Stomach (tissue), 9 donors: ENCODE measurements around the gene POLE. TPM values are rescaled to one million over a fixed set of nuclear protein-coding genes. Genes with fewer than 3 reads are reported as not detected.

Source experiments
- DNase-seq, 2 donors: peaks; one replicate each; pipeline versions ENCODE4 v3.0.0 to v3.0.0-alpha.2; 2013 to 2019
- H3K27ac ChIP-seq, 5 donors: fragments of 200-600 bp in 4 of 5; sonication (generic) in 4 of 5; one replicate each; pipeline ENCODE4 v1.5.1; 2013 to 2019; ENCODE audit warnings: mild to moderate bottlenecking in 1 of 5, moderate library complexity in 1 of 5
- H3K27me3 ChIP-seq, 3 donors: fragments of 200-600 bp; sonication (generic); one replicate each; pipeline ENCODE4 v1.5.1; 2017 to 2019; ENCODE audit warnings: mixed run types in 1 of 3
- H3K36me3 ChIP-seq, 4 donors: fragments of 200-600 bp; sonication (generic); 1 replicate in 3 of 4; 2 replicates in 1 of 4; pipeline ENCODE4 v1.5.1; 2016 to 2019
- H3K4me1 ChIP-seq, 4 donors: fragments of 200-600 bp; sonication (generic); one replicate each; pipeline ENCODE4 v1.5.1; 2016 to 2019
- H3K4me3 ChIP-seq, 4 donors: fragments of 200-600 bp; sonication (generic) in 3 of 4; one replicate each; pipeline ENCODE4 v1.5.1; 2016 to 2019; ENCODE audit warnings: mild to moderate bottlenecking in 1 of 4
- H3K9me3 ChIP-seq, 4 donors: fragments of 200-600 bp; sonication (generic); one replicate each; pipeline ENCODE4 v1.5.1; 2016 to 2019
- EP300 ChIP-seq: sonication (generic); formaldehyde crosslinking; IDR thresholded peaks from one replicate; pipeline ENCODE4 v1.6.1; 2017; ENCODE audit warnings: antibody characterized with exemption
- POLR2A ChIP-seq, 4 donors: fragments of 450-650 bp; IDR thresholded peaks; one replicate each; pipeline ENCODE4 v1.6.1; 2016; ENCODE audit warnings: antibody characterized with exemption in 4 of 4, control low read depth in 2 of 4, mild to moderate bottlenecking in 1 of 4, moderate library complexity in 1 of 4
- POLR2AphosphoS5 ChIP-seq, 3 donors: sonication (generic); formaldehyde crosslinking; IDR thresholded peaks; one replicate each; pipeline ENCODE4 v1.6.1; 2016; ENCODE audit warnings: antibody characterized with exemption in 3 of 3
- WGBS, 5 donors: extraction: QIAGEN DNeasy Blood & Tissue Kit in 3 of 5; methylation state at CpG; one replicate each; pipeline versions ENCODE4 v1.1.5 to v1.1.7; 2013 to 2018; 5-methylcytosine and 5-hydroxymethylcytosine counted together
- intact Hi-C: fragments of 100-400 bp; cut with DNase I; formaldehyde crosslinking; loops from one replicate; pipeline ENCODE4 v1.15.1; 2023; ENCODE audit warnings: low total_unique reads
- polyA plus RNA-seq, 3 donors: library from polyadenylated mRNA; stranded (reverse); fragments of 200-250 nt; gene quantifications; one replicate each; pipeline ENCODE4 v1.2.3, GENCODE V29; 2013
- total RNA-seq, 5 donors: library from RNA; depleted of rRNA; stranded (reverse); fragments of >200 nt; gene quantifications; one replicate each; pipeline versions ENCODE4 v1.1.0 to v1.2.3, GENCODE V29; 2014 to 2016
- TF ChIP-seq, protein P1 (sequence below), 7 experiments: fragments of 450-650 bp in 4 of 7; fragments of 200-600 bp in 3 of 7; sonication (generic) in 3 of 7; IDR thresholded peaks; one replicate each; pipeline ENCODE4 v1.5.1; 2016 to 2019; ENCODE audit warnings: antibody characterized with exemption in 7 of 7, control low read depth in 2 of 7, mild to moderate bottlenecking in 1 of 7
- donor health status: healthy with polysubstance abuse.
- donor health status: Bipolar disorder and iron deficiency.
- donor health status: healthy.

The POLE gene
- total and polyA plus RNA-seq, 8 donors: 12.7 to 144 (median 43.3) TPM

GRCh38 chr12:132620899-132621656 lies 66.1 kb downstream of the POLE start:
- intact Hi-C loops: no loop called here
- Histone ChIP-seq H3K4me1 (peaks cover 7 to 39% (median 30%) of the 10 kb centered on the region in 4 donors), H3K4me3 (no peak overlapping the region), H3K9me3 (peaks cover 0 to 17% (median 16%) of the 10 kb centered on the region in 4 donors), H3K36me3 (peaks cover 12 to 25% (median 25%) of the 10 kb centered on the region in 4 donors), H3K27ac (no peak overlapping the region), H3K27me3 (peaks cover 17 to 52% (median 45%) of the 10 kb centered on the region in 3 donors)
- TF ChIP-seq, protein P1, sequence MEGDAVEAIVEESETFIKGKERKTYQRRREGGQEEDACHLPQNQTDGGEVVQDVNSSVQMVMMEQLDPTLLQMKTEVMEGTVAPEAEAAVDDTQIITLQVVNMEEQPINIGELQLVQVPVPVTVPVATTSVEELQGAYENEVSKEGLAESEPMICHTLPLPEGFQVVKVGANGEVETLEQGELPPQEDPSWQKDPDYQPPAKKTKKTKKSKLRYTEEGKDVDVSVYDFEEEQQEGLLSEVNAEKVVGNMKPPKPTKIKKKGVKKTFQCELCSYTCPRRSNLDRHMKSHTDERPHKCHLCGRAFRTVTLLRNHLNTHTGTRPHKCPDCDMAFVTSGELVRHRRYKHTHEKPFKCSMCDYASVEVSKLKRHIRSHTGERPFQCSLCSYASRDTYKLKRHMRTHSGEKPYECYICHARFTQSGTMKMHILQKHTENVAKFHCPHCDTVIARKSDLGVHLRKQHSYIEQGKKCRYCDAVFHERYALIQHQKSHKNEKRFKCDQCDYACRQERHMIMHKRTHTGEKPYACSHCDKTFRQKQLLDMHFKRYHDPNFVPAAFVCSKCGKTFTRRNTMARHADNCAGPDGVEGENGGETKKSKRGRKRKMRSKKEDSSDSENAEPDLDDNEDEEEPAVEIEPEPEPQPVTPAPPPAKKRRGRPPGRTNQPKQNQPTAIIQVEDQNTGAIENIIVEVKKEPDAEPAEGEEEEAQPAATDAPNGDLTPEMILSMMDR (IDR thresholded peaks at IDR 0.05): no peak
- TF ChIP-seq EP300: no peak
- TF ChIP-seq POLR2AphosphoS5 (IDR thresholded peaks at IDR 0.05): no peak
- no peak for TF ChIP-seq POLR2A (IDR thresholded peaks at IDR 0.05)
- WGBS, 5 donors: 69 to 75% (median 73%) methylated on average over 16 to 28 of the region's 28 CpGs
- peak in 1 of 2 donors; percentile 11 for DNase-seq

- H3K27me3 ChIP-seq: peaks cover 22 to 60% (median 53%) of the 10 kb centered on the region in 3 donors
- intact Hi-C loops: no loop called here
- peaks cover 6 to 18% (median 17%) of the 10 kb centered on the region in 4 donors for H3K36me3 ChIP-seq
- peak in 1 of 2 donors; percentile 7 for DNase-seq
- no peak overlapping the region for H3K4me3 ChIP-seq
- no peak for TF ChIP-seq POLR2A (IDR thresholded peaks at IDR 0.05)
- TF ChIP-seq EP300: no peak
- TF ChIP-seq, protein P1 (IDR thresholded peaks at IDR 0.05): no peak
- no peak for TF ChIP-seq POLR2AphosphoS5 (IDR thresholded peaks at IDR 0.05)
- peaks cover 7 to 39% (median 30%) of the 10 kb centered on the region in 4 donors for H3K4me1 ChIP-seq
- H3K9me3 ChIP-seq: peaks cover 0 to 23% (median 18%) of the 10 kb centered on the region in 4 donors
- 53 to 68% (median 59%) methylated on average over 18 to 29 of the region's 29 CpGs for WGBS, 5 donors
- H3K27ac ChIP-seq: no peak overlapping the region
Measured at GRCh38 chr12:132620113-132620898, 66.8 kb downstream of the POLE start.

- peaks cover 22 to 67% (median 55%) of the 10 kb centered on the region in 3 donors for H3K27me3 ChIP-seq
- peaks cover 7 to 46% (median 32%) of the 10 kb centered on the region in 4 donors for H3K4me1 ChIP-seq
- DNase-seq: no peak
- intact Hi-C loops: no loop called here
- no peak overlapping the region for H3K4me3 ChIP-seq
- peaks cover 0 to 23% (median 18%) of the 10 kb centered on the region in 4 donors for H3K9me3 ChIP-seq
- peaks cover 0 to 10% (median 9%) of the 10 kb centered on the region in 4 donors for H3K36me3 ChIP-seq
- TF ChIP-seq, protein P1 (IDR thresholded peaks at IDR 0.05): no peak
- TF ChIP-seq POLR2AphosphoS5 (IDR thresholded peaks at IDR 0.05) (no peak), EP300 (no peak), POLR2A (IDR thresholded peaks at IDR 0.05) (no peak)
- no peak overlapping the region for H3K27ac ChIP-seq
- 14 to 41% (median 16%) methylated on average over 8 to 53 of the region's 53 CpGs for WGBS, 5 donors
Measured at GRCh38 chr12:132619386-132620112, 67.6 kb downstream of the POLE start.

DNA sequence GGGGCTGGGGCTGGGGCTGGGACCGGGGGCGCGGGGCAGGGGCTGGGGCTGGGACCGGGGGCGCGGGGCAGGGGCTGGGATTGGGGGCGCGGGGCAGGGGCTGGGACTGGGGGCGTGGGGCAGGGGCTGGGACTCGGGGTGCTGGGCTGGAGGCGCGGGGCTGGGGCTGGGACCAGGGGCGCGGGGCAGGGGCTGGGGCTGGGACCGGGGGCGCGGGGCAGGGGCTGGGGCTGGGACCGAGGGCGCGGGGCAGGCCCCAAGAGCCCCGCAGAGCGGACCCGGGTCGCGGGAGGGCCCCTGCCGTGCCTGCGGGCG lies 68.1 kb downstream of the POLE start:
- H3K27ac ChIP-seq: no peak overlapping the region
- H3K4me3 ChIP-seq: peak overlapping the region in 1 of 4 donors; percentile 35
- H3K27me3 ChIP-seq: peaks cover 22 to 67% (median 55%) of the 10 kb centered on the region in 3 donors
- intact Hi-C loops: no loop called here
- peaks cover 0 to 5% (median 4%) of the 10 kb centered on the region in 4 donors for H3K36me3 ChIP-seq
- H3K9me3 ChIP-seq: peaks cover 0 to 23% (median 18%) of the 10 kb centered on the region in 4 donors
- H3K4me1 ChIP-seq: peaks cover 7 to 46% (median 32%) of the 10 kb centered on the region in 4 donors
- no peak for DNase-seq
- TF ChIP-seq POLR2AphosphoS5 (IDR thresholded peaks at IDR 0.05): no peak
- no peak for TF ChIP-seq EP300
- TF ChIP-seq POLR2A (IDR thresholded peaks at IDR 0.05): no peak
- TF ChIP-seq, protein P1 (IDR thresholded peaks at IDR 0.05): no peak
- 3 to 14% (median 5%) methylated on average over 6 to 26 of the region's 28 CpGs; no CpG with 5 or more reads in 2 of the 5 donors for WGBS, 5 donors
